Measurements from ENCODE around the gene DENND4A.

Gene DENND4A

GRCh38 chr15:65612949-65613744 lies 178.9 kb downstream of the DENND4A start:
- in situ Hi-C loops (cut with MboI; ENCODE audit: low sequenced_read_pairs, unreplicated experiment): no loop called here
- no peak for DNase-seq (ENCODE audit: low spot score)
- TF ChIP-seq CTCF (IDR thresholded peaks at IDR 0.05; ENCODE audit: borderline replicate concordance, control extremely low read depth, extremely low read depth, insufficient read depth, missing control alignments): no peak

GRCh38 chr15:65612616-65612946 lies 179.5 kb downstream of the DENND4A start:
- no peak for TF ChIP-seq CTCF (IDR thresholded peaks at IDR 0.05; ENCODE audit: borderline replicate concordance, control extremely low read depth, extremely low read depth, insufficient read depth, missing control alignments)
- DNase-seq (ENCODE audit: low spot score): no peak
- in situ Hi-C loops (cut with MboI; ENCODE audit: low sequenced_read_pairs, unreplicated experiment): no loop called here

- TF ChIP-seq CTCF (IDR thresholded peaks at IDR 0.05; ENCODE audit: borderline replicate concordance, control extremely low read depth, extremely low read depth, insufficient read depth, missing control alignments): no peak
- no peak for DNase-seq (ENCODE audit: low spot score)
- in situ Hi-C loops (cut with MboI; ENCODE audit: low sequenced_read_pairs, unreplicated experiment): no loop called here
These were observed 180.0 kb downstream of the DENND4A start for GRCh38 chr15:65611888-65612615.

- peak; percentile 98 for DNase-seq (ENCODE audit: low spot score)
- in situ Hi-C loops (cut with MboI; ENCODE audit: low sequenced_read_pairs, unreplicated experiment): no loop called here
These were observed 181.0 kb downstream of the DENND4A start, which contains the start of gene INTS14 for GRCh38 chr15:65610871-65611718. Gene INTS14 (minus strand): TSS chr15:65611131. CDS start chr15:65607380, 3,751 bp downstream.

More at GRCh38 chr15:65610871-65611718, 181.0 kb downstream of the DENND4A start, which contains the start of gene INTS14:
- TF ChIP-seq CTCF (IDR thresholded peaks at IDR 0.05; ENCODE audit: borderline replicate concordance, control extremely low read depth, extremely low read depth, insufficient read depth, missing control alignments): peak; percentile 79
